ENCODE results near the gene CKMT2. TPM values are rescaled to one million over a fixed set of nuclear protein-coding genes. Genes with fewer than 3 reads are reported as not detected.

Gene CKMT2
- total RNA-seq, 1 experiment from 2014 or later: not detected

- H3K4me3 ChIP-seq (ENCODE audit: low read depth in 2 of 2, low read length in 2 of 2): no peak overlapping the region
- in situ Hi-C loops (cut with HindIII; ENCODE audit: low pct_unique_long_range_greater_than_20kb, low sequenced_read_pairs): no loop called here
- no peaks in the 10 kb centered on the region for H3K27me3 ChIP-seq (ENCODE audit: control insufficient read depth, insufficient read depth, low read length)
- ATAC-seq: no peak
- H3K27ac ChIP-seq (ENCODE audit: low read length): no peak overlapping the region
- peaks cover 6% of the 10 kb centered on the region; the same call in 1 of the 2 replicates for H3K9me3 ChIP-seq (ENCODE audit: control insufficient read depth, insufficient read depth, low read depth, low read length)
- no peak for TF ChIP-seq CTCF (IDR thresholded peaks at IDR 0.05)
- TF ChIP-seq TCF7L2 (IDR thresholded peaks at IDR 0.05; ENCODE audit: low read depth, low read length): no peak
- no peak for DNase-seq (ENCODE audit: low read depth, low spot score)
- H3K4me1 ChIP-seq (ENCODE audit: control insufficient read depth, insufficient read depth, low read length): peaks cover 13% of the 10 kb centered on the region
- peaks cover 2% of the 10 kb centered on the region for H3K36me3 ChIP-seq (ENCODE audit: control insufficient read depth, insufficient read depth, low read length)
- ChIA-PET CTCF (no interaction called here), POLR2A (no interaction called here)
- BruUV-seq (replicated peaks): no TSS peak
- intact Hi-C loops (cut with micrococcal nuclease; ENCODE audit: unreplicated experiment): loop anchor here (10.0 kb wide), 1 partner anchor 53 kb away; no protein-coding TSS in a partner anchor
Observed at GRCh38 chr5:81297531-81297930, 64.4 kb downstream of the CKMT2 start.

- intact Hi-C loops (cut with micrococcal nuclease; ENCODE audit: unreplicated experiment): no loop called here
- no peak for TF ChIP-seq SIN3A (IDR thresholded peaks at IDR 0.05; ENCODE audit: borderline replicate concordance, insufficient read depth, low read depth, low read length)
- TF ChIP-seq POLR2AphosphoS5 (IDR thresholded peaks at IDR 0.05; ENCODE audit: low read depth, low read length): no peak
- no peak for TF ChIP-seq TCF7L2 (IDR thresholded peaks at IDR 0.05; ENCODE audit: low read depth, low read length)
- TF ChIP-seq CTCF (IDR thresholded peaks at IDR 0.05): no peak
- TF ChIP-seq REST (IDR thresholded peaks at IDR 0.05; ENCODE audit: insufficient read depth in 1 of 2, low read depth in 2 of 2, low read length in 1 of 2): no peak
- CTCF ChIA-PET: no interaction called here
- DNase-seq (ENCODE audit: low read depth, low spot score) (no peak), ATAC-seq (no peak)
- peak overlapping the region; percentile 60 to 99 for H3K4me3 ChIP-seq (ENCODE audit: low read depth in 2 of 2, low read length in 2 of 2)
- peak overlapping the region; percentile 81 for H3K27ac ChIP-seq (ENCODE audit: low read length)
- H3K4me1 ChIP-seq (ENCODE audit: control insufficient read depth, insufficient read depth, low read length): peaks cover 26% of the 10 kb centered on the region
- TSS peak; percentile 93 for BruUV-seq (replicated peaks)
- no peaks in the 10 kb centered on the region for H3K27me3 ChIP-seq (ENCODE audit: control insufficient read depth, insufficient read depth, low read length)
- no peaks in the 10 kb centered on the region for H3K9me3 ChIP-seq (ENCODE audit: control insufficient read depth, insufficient read depth, low read depth, low read length)
- peaks cover 8% of the 10 kb centered on the region for H3K36me3 ChIP-seq (ENCODE audit: control insufficient read depth, insufficient read depth, low read length)
- POLR2A ChIA-PET: no interaction called here
- in situ Hi-C loops (cut with HindIII; ENCODE audit: low pct_unique_long_range_greater_than_20kb, low sequenced_read_pairs): no loop called here
Observed at GRCh38 chr5:81300921-81301270, 67.8 kb downstream of the CKMT2 start.
